ENCODE data around the gene TMEM186.

TMEM186 gene

GRCh38 chr16:8812162-8812843 is 14.9 kb upstream of the TMEM186 start:
- H3K4me3 ChIP-seq (ENCODE audit: low read depth, low read length): no peak overlapping the region
- TF ChIP-seq CTCF (IDR thresholded peaks at IDR 0.05; ENCODE audit: low read depth, low read length, missing control alignments): no peak
- H3K27ac ChIP-seq: no peak overlapping the region
- H3K36me3 ChIP-seq (replicated peaks): peaks cover 94% of the 10 kb centered on the region
- no peak for DNase-seq
- no peaks in the 10 kb centered on the region for H3K27me3 ChIP-seq (replicated peaks)
- in situ Hi-C loops (cut with HindIII; ENCODE audit: low pct_ligation_motif_present, low sequenced_read_pairs): no loop called here

- no peak overlapping the region for H3K4me3 ChIP-seq (ENCODE audit: low read depth, low read length)
- in situ Hi-C loops (cut with HindIII; ENCODE audit: low pct_ligation_motif_present, low sequenced_read_pairs): no loop called here
- H3K27ac ChIP-seq: no peak overlapping the region
- H3K36me3 ChIP-seq (replicated peaks): peaks cover 94% of the 10 kb centered on the region
- DNase-seq: no peak
- TF ChIP-seq CTCF (IDR thresholded peaks at IDR 0.05; ENCODE audit: low read depth, low read length, missing control alignments): no peak
- no peaks in the 10 kb centered on the region for H3K27me3 ChIP-seq (replicated peaks)
Observed at GRCh38 chr16:8808613-8809353, 11.3 kb upstream of the TMEM186 start.

- no peaks in the 10 kb centered on the region for H3K27me3 ChIP-seq (replicated peaks)
- H3K27ac ChIP-seq: no peak overlapping the region
- no peak overlapping the region for H3K4me3 ChIP-seq (ENCODE audit: low read depth, low read length)
- TF ChIP-seq CTCF (IDR thresholded peaks at IDR 0.05; ENCODE audit: low read depth, low read length, missing control alignments): no peak
- peaks cover 92% of the 10 kb centered on the region for H3K36me3 ChIP-seq (replicated peaks)
- in situ Hi-C loops (cut with HindIII; ENCODE audit: low pct_ligation_motif_present, low sequenced_read_pairs): no loop called here
- DNase-seq: no peak
Observed at GRCh38 chr16:8808009-8808408, 10.6 kb upstream of the TMEM186 start.

GRCh38 chr16:8807189-8807588 is 9.8 kb upstream of the TMEM186 start:
- Histone ChIP-seq H3K27me3 (replicated peaks) (no peaks in the 10 kb centered on the region), H3K36me3 (replicated peaks) (peaks cover 90% of the 10 kb centered on the region), H3K4me3 (ENCODE audit: low read depth, low read length) (no peak overlapping the region), H3K27ac (no peak overlapping the region)
- TF ChIP-seq CTCF (IDR thresholded peaks at IDR 0.05; ENCODE audit: low read depth, low read length, missing control alignments): no peak
- no peak for DNase-seq
- in situ Hi-C loops (cut with HindIII; ENCODE audit: low pct_ligation_motif_present, low sequenced_read_pairs): no loop called here

- peaks cover 89% of the 10 kb centered on the region for H3K36me3 ChIP-seq (replicated peaks)
- no peak for DNase-seq
- in situ Hi-C loops (cut with HindIII; ENCODE audit: low pct_ligation_motif_present, low sequenced_read_pairs): no loop called here
- H3K27ac ChIP-seq: no peak overlapping the region
- no peak overlapping the region for H3K4me3 ChIP-seq (ENCODE audit: low read depth, low read length)
- H3K27me3 ChIP-seq (replicated peaks): no peaks in the 10 kb centered on the region
- TF ChIP-seq CTCF (IDR thresholded peaks at IDR 0.05; ENCODE audit: low read depth, low read length, missing control alignments): no peak
Observed at GRCh38 chr16:8806272-8806983, 9.0 kb upstream of the TMEM186 start.

All from brain microvascular endothelial cell (primary cell).